HepG2 (cell line): ENCODE measurements around the gene CD6. TPM values are rescaled to one million over a fixed set of nuclear protein-coding genes. Genes with fewer than 3 reads are reported as not detected.

Experiments used
- ATAC-seq: fragments of 200-7000 bp; cut with Tn5 transposase; 3 replicates; pipeline ENCODE4 v1.9.1; 2020; ENCODE audit warnings: mild to moderate bottlenecking, moderate library complexity
- BruUV-seq: library from RNA; stranded (reverse); fragments of 400-500 nt; replicated peaks from 2 replicates; lab custom pipeline; 2021; lab: Mats Ljungman, UMichigan
- CTCF ChIA-PET: fragments of 300-600 bp; formaldehyde crosslinking; extraction: SDS; loops from one replicate; lab custom pipeline; 2021; ENCODE audit warnings: low total read pairs, inconsistent platforms, low intra/inter-chr PET ratio; lab: Yijun Ruan, JAX
- POLR2A ChIA-PET: fragments of 350-600 bp; sonication (Branson Sonifier 250); formaldehyde crosslinking; loops from one replicate; lab custom pipeline; 2020; ENCODE audit warnings: antibody characterized with exemption, inconsistent platforms; lab: Yijun Ruan, JAX
- DNase-seq: peaks from one replicate; pipeline ENCODE4 v3.0.0-alpha.2; 2015; ENCODE audit warnings: low spot score
- FAIRE-seq: peaks from 3 replicates; lab custom pipeline; 2011; peaks lifted over from hg19 to GRCh38; lab: Jason Lieb, UNC
- H2AFZ ChIP-seq: one replicate; pipeline ENCODE4 v1.6.1; 2011; ENCODE audit warnings: low read length, inconsistent platforms
- H3K27ac ChIP-seq: fragments of 300-600 bp; 3 replicates; pipeline ENCODE4 v1.8.0; 2011; ENCODE audit warnings: mixed run types, mild to moderate bottlenecking, mixed read lengths, low read length, inconsistent platforms; ENCODE audit not compliant: insufficient read depth; ENCODE audit errors: extremely low read length
- H3K27me3 ChIP-seq, 2 experiments: fragments of 200-600 bp in 1 of 2; 2 replicates in 1 of 2; 3 replicates in 1 of 2; pipeline versions ENCODE4 v1.6.0 to v1.8.0; 2011; ENCODE audit warnings: low read length in 2 of 2, mild to moderate bottlenecking in 2 of 2, moderate library complexity in 2 of 2, inconsistent platforms in 1 of 2; ENCODE audit not compliant: insufficient read depth in 2 of 2, control insufficient read depth in 1 of 2
- H3K36me3 ChIP-seq, 2 experiments: fragments of 200-600 bp in 1 of 2; replicated peaks in 1 of 2; 2 replicates in 1 of 2; 3 replicates in 1 of 2; pipeline versions ENCODE4 v1.5.1 to v1.8.0; 2011; ENCODE audit warnings: low read length in 2 of 2, inconsistent platforms in 1 of 2; ENCODE audit not compliant: insufficient read depth in 2 of 2, control insufficient read depth in 1 of 2
- H3K4me1 ChIP-seq: 2 replicates; pipeline ENCODE4 v1.5.1; 2012; ENCODE audit warnings: low read length, inconsistent platforms; ENCODE audit not compliant: insufficient read depth
- H3K4me2 ChIP-seq: 2 replicates; pipeline ENCODE4 v1.6.0; 2011; ENCODE audit warnings: low read depth, low read length, inconsistent platforms
- H3K4me3 ChIP-seq, 3 experiments: fragments of 200-600 bp in 1 of 3; sonication (generic), shearing (Covaris generic) in 1 of 3; replicated peaks in 1 of 3; 2 replicates each; pipeline ENCODE4 v1.5.1; 2011 to 2016; ENCODE audit warnings: low read length in 3 of 3, inconsistent platforms in 2 of 3, low read depth in 2 of 3, mild to moderate bottlenecking in 2 of 3, control low read depth in 1 of 3, mixed read lengths in 1 of 3; ENCODE audit not compliant: insufficient read depth in 1 of 3
- H3K79me2 ChIP-seq: one replicate; pipeline ENCODE4 v1.6.1; 2011; ENCODE audit warnings: low read length, inconsistent platforms; ENCODE audit not compliant: insufficient read depth
- H3K9ac ChIP-seq: 2 replicates; pipeline ENCODE4 v1.6.0; 2011; ENCODE audit warnings: mild to moderate bottlenecking, low read depth, low read length, inconsistent platforms; ENCODE audit not compliant: insufficient read depth
- H3K9me3 ChIP-seq: 2 replicates; pipeline ENCODE4 v1.5.1; 2012; ENCODE audit warnings: mild to moderate bottlenecking, low read length
- H4K20me1 ChIP-seq: 2 replicates; pipeline ENCODE4 v1.6.0; 2011; ENCODE audit warnings: inconsistent platforms, mild to moderate bottlenecking, low read length, moderate library complexity; ENCODE audit not compliant: insufficient read depth
- JDP2 ChIP-seq: sonication (generic); formaldehyde crosslinking; IDR thresholded peaks from 2 replicates; pipeline ENCODE4 v1.8.1; 2022; ENCODE audit warnings: missing genetic modification reagents, borderline replicate concordance
- MLX ChIP-seq: IDR thresholded peaks from 2 replicates; pipeline ENCODE4 v1.6.1; 2016
- STAT6 ChIP-seq: sonication (generic); formaldehyde crosslinking; IDR thresholded peaks from 2 replicates; pipeline ENCODE4 v1.4.0; 2020; ENCODE audit warnings: missing genetic modification reagents, mild to moderate bottlenecking, borderline replicate concordance
- THAP9 ChIP-seq: sonication (generic); formaldehyde crosslinking; IDR thresholded peaks from 2 replicates; pipeline ENCODE4; 2020; ENCODE audit warnings: missing genetic modification reagents, mild to moderate bottlenecking, borderline replicate concordance
- ZNF281 ChIP-seq: sonication (generic); formaldehyde crosslinking; IDR thresholded peaks from 2 replicates; pipeline ENCODE4 v1.4.0; 2020; ENCODE audit warnings: missing genetic modification reagents, borderline replicate concordance
- ZNF292 ChIP-seq: sonication (generic); formaldehyde crosslinking; IDR thresholded peaks from 2 replicates; pipeline ENCODE4 v1.8.1; 2022; ENCODE audit warnings: mild to moderate bottlenecking, low read depth, missing genetic modification reagents, borderline replicate concordance
- ZNF432 ChIP-seq: sonication (generic); formaldehyde crosslinking; IDR thresholded peaks from 2 replicates; pipeline ENCODE4 v1.5.0; 2020; ENCODE audit warnings: missing genetic modification reagents, mild to moderate bottlenecking, borderline replicate concordance
- ZNF451 ChIP-seq: sonication (generic); formaldehyde crosslinking; IDR thresholded peaks from 2 replicates; pipeline ENCODE4 v1.5.0; 2020; ENCODE audit warnings: mild to moderate bottlenecking, missing genetic modification reagents
- ZNF839 ChIP-seq: sonication (generic); formaldehyde crosslinking; IDR thresholded peaks from 2 replicates; pipeline ENCODE4 v1.4.0; 2020; ENCODE audit warnings: missing genetic modification reagents, mild to moderate bottlenecking, borderline replicate concordance
- WGBS: methylation state at CpG from one replicate; pipeline ENCODE4 v1.1.6; 2017; ENCODE audit warnings: low lambda C conversion rate; 5-methylcytosine and 5-hydroxymethylcytosine counted together
- in situ Hi-C: cut with HindIII; loops from 2 replicates; pipeline ENCODE4 v1.10.0; 2017; ENCODE audit warnings: low pct_unique_long_range_greater_than_20kb; ENCODE audit not compliant: extremely low pct_ligation_motif_present
- intact Hi-C: fragments of 100-400 bp; cut with micrococcal nuclease; formaldehyde crosslinking; loops from one replicate; pipeline ENCODE4 v1.10.0; 2022; ENCODE audit not compliant: unreplicated experiment
- polyA plus RNA-seq, 8 experiments: library from polyadenylated mRNA; depleted of rRNA in 3 of 8; stranded (reverse) in 7 of 8; unstranded in 1 of 8; fragments of >200 nt; fragmentation: Illumina TruSeq in 4 of 8; extraction: Trizol in 4 of 8; gene quantifications; 2 replicates each; pipeline versions ENCODE4 v1.2.1 to v1.2.3, GENCODE V29; 2011 to 2016; ENCODE audit warnings: low read depth in 4 of 8, missing spikeins in 1 of 8, mixed read lengths in 1 of 8; ENCODE audit not compliant: insufficient read depth in 1 of 8
- total RNA-seq, 5 experiments: library from RNA; depleted of rRNA; stranded (reverse); fragments of >200 nt; fragmentation: Illumina TruSeq; extraction: Trizol; gene quantifications; 2 replicates each; pipeline ENCODE4 v1.2.3, GENCODE V29; 2016; ENCODE audit warnings: low read depth in 1 of 5

The CD6 gene
- total and polyA plus RNA-seq, 2 of the 13 experiments (the other 11 are each of a cell fraction or from before 2014, with no cell fraction given): not detected

- no peak overlapping the region for H3K27ac ChIP-seq
- TF ChIP-seq ZNF281 (CRISPR knock-in tag) (no peak), ZNF292 (no peak), ZNF451 (CRISPR knock-in tag) (no peak), THAP9 (CRISPR knock-in tag) (no peak), ZNF432 (CRISPR knock-in tag) (no peak), STAT6 (CRISPR knock-in tag) (no peak), JDP2 (CRISPR knock-in tag) (no peak), ZNF839 (no peak), MLX (no peak)
- DNase-seq: no peak
- ChIA-PET CTCF (no interaction called here), POLR2A (no interaction called here)
- no peaks in the 10 kb centered on the region for H3K9me3 ChIP-seq
- no peak overlapping the region for H3K4me2 ChIP-seq
- intact Hi-C loops (no loop called here), in situ Hi-C loops (no loop called here)
- H3K4me3 ChIP-seq: no peak overlapping the region
- BruUV-seq: no TSS peak
- no peak overlapping the region for H2AFZ ChIP-seq
- H4K20me1 ChIP-seq: no peaks in the 10 kb centered on the region
- no peaks in the 10 kb centered on the region for H3K36me3 ChIP-seq
- no peak overlapping the region for H3K9ac ChIP-seq
- ATAC-seq: no peak
- WGBS: 31% methylated on average over 4 of the region's 4 CpGs
- no peaks in the 10 kb centered on the region for H3K79me2 ChIP-seq
- H3K27me3 ChIP-seq: peaks cover 1 to 55% of the 10 kb centered on the region in 2 experiments; a peak in 4 of 5 replicates
- H3K4me1 ChIP-seq: peaks cover 6% of the 10 kb centered on the region
- FAIRE-seq: no peak
Measured at GRCh38 chr11:60991457-60991856, 20.0 kb downstream of the CD6 start.
